Fibroblast of lung (primary cell): Measurements from ENCODE around the gene KIRREL3.

Experiments
- CTCF ChIP-seq, 2 donors: IDR thresholded peaks in 1 of 2; conservative IDR thresholded peaks in 1 of 2; 1 replicate in 1 of 2; 2 replicates in 1 of 2; pipeline ENCODE4 v1.5.1; 2011 to 2012; ENCODE audit warnings: low read length in 2 of 2, control low read depth in 1 of 2, inconsistent platforms in 1 of 2, low read depth in 1 of 2, mild to moderate bottlenecking in 1 of 2
- EZH2 ChIP-seq: IDR thresholded peaks from 2 replicates; pipeline ENCODE4 v1.5.1; 2012; ENCODE audit warnings: low read length, control low read depth, mild to moderate bottlenecking; ENCODE audit errors: missing control alignments

DNA sequence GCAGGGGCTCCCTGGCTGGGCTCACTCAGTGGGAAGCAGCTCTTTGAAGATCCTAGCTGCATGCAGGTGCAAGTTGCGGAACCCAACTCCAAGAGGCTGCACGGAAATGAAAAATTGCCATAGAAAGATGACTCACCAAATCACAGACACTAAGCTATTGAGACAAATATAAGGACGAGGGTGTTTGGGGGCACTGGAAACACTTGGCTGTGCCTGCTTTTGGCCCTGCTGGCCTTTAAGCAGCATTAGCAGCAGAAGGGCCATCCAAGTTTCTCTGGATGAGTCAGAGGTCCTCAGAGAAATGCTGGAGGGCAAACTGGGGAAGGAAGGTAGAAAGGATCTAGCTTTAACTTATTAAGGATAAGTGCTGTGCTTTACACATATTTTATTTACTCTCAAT is 282.3 kb downstream of the KIRREL3 start:
- TF ChIP-seq EZH2 (no peak), CTCF (conservative IDR thresholded peaks at IDR 0.05 in 1 of 2, IDR thresholded peaks at IDR 0.05 in 1 of 2; ENCODE audit: low read depth in 1 of 2, low read length in 2 of 2) (no peak)
